Non-pigmented ciliary epithelial cell (primary cell): Measurements from ENCODE around the gene CUL5.
"Not testable (repeated sequence)": the region's sequence is repeated elsewhere in the genome, so short reads cannot be mapped to it uniquely, and the experiment has no call there.

Experiments used
- DNase-seq: peaks from one replicate; pipeline ENCODE4 v3.0.0-alpha.2; 2010; ENCODE audit warnings: low read depth

CUL5 gene

GRCh38 chr11:108025387-108026080, 16.8 kb downstream of the CUL5 start:
- no peak for DNase-seq

DNA sequence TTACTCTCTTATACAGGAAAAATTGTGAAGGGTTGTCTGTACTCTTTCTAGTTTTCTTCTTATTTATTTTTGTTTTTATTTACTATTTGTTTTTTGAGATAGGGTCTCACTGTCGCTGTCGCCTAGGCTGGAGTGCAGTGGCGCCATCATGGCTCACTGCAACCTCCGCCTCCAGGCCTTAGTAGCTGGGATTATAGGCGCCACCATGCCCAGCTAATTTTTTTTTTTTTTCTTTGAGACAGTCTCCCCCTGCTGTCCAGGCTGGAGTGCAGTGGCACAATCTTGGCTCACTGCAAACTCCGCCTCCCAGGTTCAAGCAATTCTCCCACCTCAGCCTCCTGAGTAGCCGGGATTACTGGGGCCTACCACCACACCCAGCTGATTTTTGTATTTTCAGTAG, 18.4 kb downstream of the CUL5 start:
- DNase-seq = no peak

DNA sequence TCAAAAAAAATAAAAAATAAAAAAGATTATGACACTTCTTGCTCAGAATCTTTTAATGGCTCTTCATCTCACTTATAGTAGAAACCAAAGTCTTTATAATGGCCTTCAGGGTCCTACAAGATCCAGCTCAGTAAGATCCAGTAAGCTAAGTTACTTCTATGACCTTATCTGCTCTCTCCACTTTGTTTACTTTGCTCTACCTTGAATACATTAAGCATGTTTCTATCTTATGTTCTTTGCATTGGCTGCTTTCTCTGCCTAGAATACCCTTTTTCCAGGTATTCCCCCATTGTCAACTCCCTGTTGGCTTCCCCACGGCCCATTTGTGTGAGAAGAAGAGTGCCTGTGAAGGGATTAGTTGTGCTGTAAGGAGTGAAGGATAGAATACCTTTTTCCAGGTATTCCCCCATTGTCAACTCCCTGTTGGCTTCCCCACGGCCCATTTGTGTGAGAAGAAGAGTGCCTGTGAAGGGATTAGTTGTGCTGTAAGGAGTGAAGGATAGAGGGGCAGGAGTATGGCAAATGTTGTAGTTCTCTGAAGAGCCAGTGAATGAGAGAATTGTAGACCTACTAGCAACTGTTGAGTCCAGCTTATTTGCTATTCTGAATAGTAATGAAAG, 20.2 kb downstream of the CUL5 start:
- not testable (repeated sequence) for DNase-seq

DNA sequence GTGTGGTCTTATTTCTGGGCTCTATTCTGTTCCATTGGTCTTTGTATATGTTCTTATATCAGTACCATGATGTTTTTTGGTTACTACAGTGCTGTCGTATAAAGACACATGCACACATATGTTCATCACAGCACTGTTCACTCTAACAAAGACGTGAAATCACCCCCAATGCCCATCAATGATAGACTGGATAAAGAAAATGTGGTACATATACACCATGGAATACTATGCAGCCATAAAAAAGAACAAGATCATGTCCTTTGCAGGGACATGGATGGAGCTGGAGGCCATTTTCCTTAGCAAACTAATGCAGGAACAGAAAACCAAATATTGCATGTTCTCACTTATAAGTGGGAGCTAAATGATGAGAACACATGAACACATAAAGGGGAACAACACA, 22.9 kb downstream of the CUL5 start:
- not testable (repeated sequence) for DNase-seq

GRCh38 chr11:108032800-108033199, 24.1 kb downstream of the CUL5 start:
- no peak for DNase-seq

DNA sequence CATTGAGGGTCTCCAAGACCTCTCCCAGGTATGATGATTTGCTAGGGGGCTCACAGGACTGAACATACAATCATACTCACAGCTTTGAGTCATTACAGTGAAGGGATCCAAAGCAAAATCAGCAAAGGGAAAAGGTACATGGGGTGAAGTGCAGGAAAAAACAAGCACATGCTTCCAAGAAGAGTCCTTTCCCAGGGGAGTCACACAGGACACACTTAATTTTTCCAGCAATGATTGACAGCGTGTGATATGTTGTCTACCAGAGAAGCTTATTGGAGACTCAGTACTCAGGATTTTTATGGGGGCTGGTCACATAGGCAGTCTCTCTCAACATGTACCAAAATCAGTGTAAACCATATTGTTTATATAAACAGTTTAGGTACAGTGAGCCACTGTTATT, 25.3 kb downstream of the CUL5 start:
- DNase-seq = no peak

DNA sequence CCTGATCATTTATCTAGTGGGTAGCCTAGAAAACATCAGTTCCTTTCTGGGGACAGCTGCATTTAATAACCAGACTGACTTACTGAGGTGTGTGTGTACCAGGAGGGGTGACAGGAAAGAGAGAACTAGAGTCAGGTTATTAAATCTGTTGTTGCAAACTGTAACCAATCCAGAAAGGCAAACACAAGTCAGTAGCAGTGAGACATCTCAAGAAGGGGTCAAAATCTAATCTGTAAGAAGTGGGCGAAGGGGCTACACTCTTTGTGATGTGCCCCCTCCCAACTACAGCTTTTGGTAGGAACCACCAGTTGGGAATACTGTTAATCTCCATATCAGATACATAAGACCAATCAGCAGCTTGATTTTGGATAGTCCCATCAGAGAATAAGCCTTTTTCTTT, 26.3 kb downstream of the CUL5 start:
- DNase-seq = no peak

GRCh38 chr11:108035690-108036089, 27.0 kb downstream of the CUL5 start:
- no peak for DNase-seq

- DNase-seq = no peak
Observed at GRCh38 chr11:108037211-108037610, 28.5 kb downstream of the CUL5 start.

DNA sequence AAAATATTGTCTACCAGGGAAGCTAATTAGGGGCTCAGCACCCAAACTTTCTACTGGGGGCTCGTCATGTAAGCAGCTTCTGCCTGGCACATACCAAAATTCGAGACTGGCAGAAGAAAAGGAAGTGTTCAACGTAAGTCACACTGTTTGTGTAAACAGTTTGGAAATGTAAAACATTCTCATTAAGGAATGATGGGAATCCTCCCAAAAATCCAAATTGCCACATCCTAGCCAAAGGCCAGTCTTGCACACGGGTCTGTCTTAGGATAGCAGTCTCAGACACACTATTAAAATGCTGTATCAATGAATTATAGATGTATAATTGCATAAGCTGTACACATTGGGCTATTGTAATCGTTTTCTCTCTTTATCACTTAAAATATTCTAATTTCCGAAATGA, 28.9 kb downstream of the CUL5 start:
- no peak for DNase-seq

DNA sequence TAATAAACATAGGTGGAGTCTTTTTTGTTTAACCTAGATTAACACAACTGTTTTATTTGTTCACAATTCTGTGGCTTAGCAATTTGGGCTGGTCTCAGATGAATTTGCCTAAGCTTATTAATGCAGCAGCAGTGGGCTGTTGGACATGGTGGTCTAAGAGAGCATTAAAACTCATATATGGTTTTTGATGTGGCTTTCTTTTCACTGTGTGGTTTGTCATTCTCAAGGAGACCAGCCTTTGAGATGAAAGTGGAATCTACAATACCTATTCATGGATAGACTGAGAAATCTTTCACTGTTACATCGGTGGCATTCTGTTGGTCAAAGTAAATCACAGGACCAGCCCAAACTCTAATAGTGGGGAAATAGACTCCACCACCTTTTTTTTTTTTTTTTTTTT, 39.6 kb downstream of the CUL5 start:
- DNase-seq = no peak

GRCh38 chr11:108062336-108062735, 53.6 kb downstream of the CUL5 start:
- no peak for DNase-seq

- DNase-seq = no peak
Observed at GRCh38 chr11:108063410-108063809, 54.7 kb downstream of the CUL5 start.

DNA sequence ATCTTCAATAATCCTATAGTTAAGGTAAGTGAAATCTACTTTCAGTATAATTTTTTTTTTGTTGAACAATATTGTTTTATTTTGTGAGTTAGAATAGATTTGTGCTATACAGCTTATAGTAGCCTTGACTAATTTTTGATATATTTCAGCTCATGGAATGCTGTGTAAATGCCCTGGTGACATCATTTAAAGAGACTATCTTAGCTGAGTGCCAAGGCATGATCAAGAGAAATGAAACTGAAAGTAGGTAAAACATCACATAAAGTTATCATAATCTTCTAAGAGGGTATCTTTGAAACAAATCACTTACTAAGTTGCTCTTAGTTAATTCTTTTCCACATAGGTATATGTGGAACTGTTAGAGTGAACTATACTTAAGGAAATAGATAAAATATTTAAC, 61.2 kb downstream of the CUL5 start:
- peak; percentile 47 for DNase-seq

DNA sequence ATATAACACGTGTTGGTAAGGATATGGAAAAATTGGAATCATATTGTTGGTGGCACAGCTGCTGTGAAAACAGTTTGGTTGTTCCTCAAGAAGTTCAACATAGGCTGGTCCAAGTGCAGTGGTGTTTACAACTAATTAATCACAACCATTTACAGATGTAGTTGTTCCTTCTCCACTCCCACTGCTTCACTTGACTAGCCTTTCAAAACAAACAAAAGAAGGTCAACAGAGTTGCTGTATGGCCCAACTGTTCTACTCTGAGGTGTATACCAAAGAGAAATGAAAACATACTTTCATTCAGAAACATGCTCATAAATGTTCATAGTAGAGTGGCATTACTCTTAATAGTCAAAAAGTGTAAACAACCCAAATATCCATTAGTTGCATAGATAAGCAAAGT, 76.1 kb downstream of the CUL5 start:
- DNase-seq = no peak

- DNase-seq = no peak
Observed at GRCh38 chr11:108085672-108086071, 77.0 kb downstream of the CUL5 start.

DNA sequence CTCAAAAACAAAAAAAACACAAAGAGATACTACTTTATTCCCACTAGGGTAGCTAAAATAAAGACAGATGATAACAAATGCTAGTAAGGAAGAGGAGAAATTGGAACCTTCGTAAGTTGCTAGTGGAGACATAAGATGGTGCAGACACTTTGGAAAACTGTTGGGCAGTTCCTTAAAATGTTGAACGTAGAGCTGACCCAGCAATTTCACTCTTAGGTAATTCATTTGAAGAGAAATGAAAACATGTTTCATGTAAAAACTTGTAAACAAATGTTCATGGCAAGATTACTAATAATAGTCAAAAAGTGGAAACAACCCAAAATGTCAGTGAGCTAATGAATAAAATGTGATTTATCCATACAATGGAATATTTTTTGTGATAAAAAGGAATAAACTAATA, 83.4 kb downstream of the CUL5 start:
- DNase-seq = no peak

DNA sequence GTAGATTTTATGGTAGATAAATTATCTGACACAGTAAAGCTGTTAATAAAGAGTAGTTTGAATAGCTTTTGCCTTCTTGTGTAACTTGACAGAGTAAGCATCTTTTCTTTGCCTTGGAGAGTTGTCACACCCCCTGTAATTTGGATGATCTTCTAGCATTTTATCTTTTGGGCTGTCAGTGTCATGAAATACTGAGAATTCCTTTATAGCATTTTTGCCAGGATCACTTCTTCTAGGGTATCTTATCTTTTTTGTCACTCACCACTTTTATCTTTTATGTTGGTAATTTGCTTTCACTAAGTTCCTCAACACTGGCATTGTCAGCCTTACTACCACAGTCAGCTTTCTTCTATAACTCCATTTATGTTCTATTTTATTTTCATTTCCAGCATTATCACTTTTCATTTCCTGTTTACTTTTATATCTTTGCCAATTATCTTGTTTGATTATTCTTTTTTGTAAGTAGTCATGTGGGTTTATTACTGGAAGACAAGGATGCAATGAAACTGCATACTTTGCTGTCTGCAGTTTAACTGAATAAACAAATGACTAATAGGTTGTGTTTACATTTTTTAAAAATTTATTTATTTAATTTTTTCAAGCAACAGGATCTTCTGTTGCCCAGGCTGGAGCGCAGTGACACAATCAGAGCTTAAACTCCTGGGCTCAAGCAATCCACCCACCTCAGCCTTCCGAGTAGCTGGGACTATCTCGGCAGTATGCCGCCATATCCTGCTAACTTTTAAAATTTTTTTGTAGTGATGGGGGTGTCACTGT, 84.6 kb downstream of the CUL5 start:
- no peak for DNase-seq

- DNase-seq = no peak
Observed at GRCh38 chr11:108097179-108097578, 88.5 kb downstream of the CUL5 start.

DNA sequence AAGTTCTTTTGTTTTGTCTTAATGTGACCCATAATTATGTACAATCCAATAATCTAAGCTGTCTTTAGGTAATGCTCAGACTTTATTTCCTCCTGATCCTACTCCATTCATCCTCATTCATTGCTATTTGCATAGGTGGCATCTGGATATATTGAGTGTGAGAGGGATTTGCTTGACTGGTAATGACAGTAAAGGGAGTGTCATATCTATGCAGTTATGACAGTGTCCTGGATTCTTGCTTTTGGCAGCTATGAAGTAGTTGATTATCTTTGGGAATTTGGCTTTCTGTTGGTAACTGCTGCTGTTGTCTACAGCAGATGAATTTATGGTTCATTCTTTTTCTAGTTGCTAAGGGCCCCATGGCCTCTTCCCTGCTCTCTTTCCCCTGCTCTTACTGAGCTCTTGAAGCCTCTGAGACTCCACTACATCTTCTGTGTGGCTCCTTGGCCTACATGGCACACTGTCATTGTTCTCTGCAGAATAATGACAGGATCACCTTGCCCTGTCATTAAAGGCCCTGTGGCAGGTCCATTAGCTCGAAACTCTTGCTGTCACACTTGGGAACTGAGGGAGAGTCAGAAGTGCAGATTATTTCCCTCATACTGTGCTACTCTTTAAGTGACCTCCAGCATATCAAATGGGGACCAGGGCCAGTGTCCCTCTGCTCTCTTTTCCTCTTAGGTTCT, 92.5 kb downstream of the CUL5 start:
- DNase-seq = no peak

GRCh38 chr11:108111126-108111525, 102.4 kb downstream of the CUL5 start:
- DNase-seq = no peak

DNA sequence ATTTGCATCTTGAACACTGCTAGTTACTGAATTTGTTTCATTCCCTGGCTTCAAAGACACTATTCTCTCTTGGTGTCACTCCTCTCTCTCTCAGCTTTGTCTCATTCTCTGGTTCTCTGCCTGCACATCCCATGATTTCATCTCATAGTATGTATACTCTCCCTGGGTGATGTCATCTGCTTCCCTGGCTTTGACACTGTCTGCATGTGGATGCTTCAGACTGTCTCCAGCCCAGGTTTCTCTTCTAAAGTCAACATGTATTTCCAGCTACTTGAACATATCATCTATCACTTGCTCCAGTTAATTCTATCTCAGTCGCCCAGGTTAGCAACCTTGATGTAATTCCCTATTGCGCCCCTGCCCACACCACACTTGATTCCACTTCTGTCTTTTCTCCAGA, 103.4 kb downstream of the CUL5 start:
- DNase-seq = no peak
